ENCODE measurements around the gene DDX54.

- no peak for TF ChIP-seq CTCF (IDR thresholded peaks at IDR 0.05)
- no peak for TF ChIP-seq POLR2AphosphoS5 (IDR thresholded peaks at IDR 0.05)
- no peak for TF ChIP-seq POLR2A (IDR thresholded peaks at IDR 0.05)
Measured at GRCh38 chr12:113189361-113189760, 4.1 kb upstream of the DDX54 start.

Data from sigmoid colon (tissue), 4 donors.